ENCODE results near the gene BNC2.

DNA sequence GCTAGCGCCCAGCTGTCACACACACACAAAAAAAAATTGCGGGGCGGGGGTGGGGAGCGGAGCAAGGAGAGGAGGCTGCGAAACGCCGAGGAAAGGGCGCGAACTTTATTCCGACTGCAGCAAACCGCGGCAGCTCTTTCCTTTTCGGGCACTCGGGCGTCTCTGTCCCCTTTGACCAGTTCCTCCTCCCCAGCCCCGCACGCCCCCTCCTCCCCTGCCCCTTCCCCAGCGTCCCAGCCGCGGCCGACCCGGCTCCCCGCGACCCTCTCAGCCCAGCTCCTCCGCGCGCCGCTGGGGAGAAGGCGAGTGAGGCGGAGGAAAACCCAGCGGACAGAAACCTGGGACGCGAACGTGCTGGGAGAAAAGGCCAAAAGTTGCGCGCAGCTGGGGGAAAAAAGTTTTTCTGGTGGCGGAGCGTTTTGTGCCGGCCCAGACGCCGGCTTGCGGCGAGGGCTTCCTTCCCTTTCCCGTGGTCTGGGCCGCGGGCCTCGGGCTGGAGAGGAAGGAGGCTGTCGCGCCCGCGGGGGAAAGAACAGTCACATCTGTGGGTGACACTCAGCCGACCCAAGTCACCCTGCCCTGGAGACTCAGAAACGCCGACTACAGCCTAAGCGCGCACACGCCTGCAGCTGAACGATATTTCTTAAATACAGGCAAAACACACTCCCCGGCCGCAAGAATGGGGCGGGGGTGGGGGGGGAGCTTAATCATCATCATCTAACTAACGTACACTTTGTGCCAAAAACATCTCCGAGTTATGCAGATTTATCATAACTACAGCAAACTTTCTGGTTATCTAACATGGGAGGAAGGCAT, 1.1 kb upstream of the BNC2 start:
- TF ChIP-seq, protein P1, sequence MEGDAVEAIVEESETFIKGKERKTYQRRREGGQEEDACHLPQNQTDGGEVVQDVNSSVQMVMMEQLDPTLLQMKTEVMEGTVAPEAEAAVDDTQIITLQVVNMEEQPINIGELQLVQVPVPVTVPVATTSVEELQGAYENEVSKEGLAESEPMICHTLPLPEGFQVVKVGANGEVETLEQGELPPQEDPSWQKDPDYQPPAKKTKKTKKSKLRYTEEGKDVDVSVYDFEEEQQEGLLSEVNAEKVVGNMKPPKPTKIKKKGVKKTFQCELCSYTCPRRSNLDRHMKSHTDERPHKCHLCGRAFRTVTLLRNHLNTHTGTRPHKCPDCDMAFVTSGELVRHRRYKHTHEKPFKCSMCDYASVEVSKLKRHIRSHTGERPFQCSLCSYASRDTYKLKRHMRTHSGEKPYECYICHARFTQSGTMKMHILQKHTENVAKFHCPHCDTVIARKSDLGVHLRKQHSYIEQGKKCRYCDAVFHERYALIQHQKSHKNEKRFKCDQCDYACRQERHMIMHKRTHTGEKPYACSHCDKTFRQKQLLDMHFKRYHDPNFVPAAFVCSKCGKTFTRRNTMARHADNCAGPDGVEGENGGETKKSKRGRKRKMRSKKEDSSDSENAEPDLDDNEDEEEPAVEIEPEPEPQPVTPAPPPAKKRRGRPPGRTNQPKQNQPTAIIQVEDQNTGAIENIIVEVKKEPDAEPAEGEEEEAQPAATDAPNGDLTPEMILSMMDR (conservative IDR thresholded peaks at IDR 0.05 in 1 of 2, IDR thresholded peaks at IDR 0.05 in 1 of 2; ENCODE audit: low read depth in 1 of 2, low read length in 2 of 2) = no peak
- TF ChIP-seq EZH2 (IDR thresholded peaks at IDR 0.05; ENCODE audit: low read length, missing control alignments) = no peak

Data from fibroblast of lung (primary cell).